IMR-90 (cell line): ENCODE data around the gene ZNF518A. TPM values are rescaled to one million over a fixed set of nuclear protein-coding genes. Genes with fewer than 3 reads are reported as not detected.

Source experiments
- ATAC-seq: fragments of 200-7000 bp; cut with Tn5 transposase; 2 replicates; pipeline ENCODE4 v1.9.1; 2020; ENCODE audit warnings: low read depth, mild to moderate bottlenecking, moderate library complexity
- BruUV-seq: library from RNA; stranded (reverse); fragments of 400-500 nt; replicated peaks from 2 replicates; lab custom pipeline; 2021; lab: Mats Ljungman, UMichigan
- CTCF ChIA-PET: fragments of 300-600 bp; formaldehyde crosslinking; extraction: SDS; loops from one replicate; lab custom pipeline; 2021; ENCODE audit warnings: antibody characterized with exemption; lab: Yijun Ruan, JAX
- POLR2A ChIA-PET: fragments of 300-600 bp; sonication (Branson Sonifier 250); formaldehyde crosslinking; loops from one replicate; lab custom pipeline; 2022; ENCODE audit warnings: antibody characterized with exemption; ENCODE audit not compliant: unreplicated experiment; lab: Charles Lee
- DNase-seq: peaks from one replicate; pipeline ENCODE4 v3.0.0; 2013
- H2AFZ ChIP-seq: replicated peaks from 2 replicates; pipeline ENCODE3; 2013; ENCODE audit warnings: low read length, mild to moderate bottlenecking; ENCODE audit not compliant: poor library complexity
- H2AK5ac ChIP-seq: 2 replicates; pipeline ENCODE4 v1.6.1; 2013; ENCODE audit warnings: low read depth, low read length, inconsistent platforms
- H2AK9ac ChIP-seq: replicated peaks from 2 replicates; pipeline ENCODE3; 2013; ENCODE audit warnings: mild to moderate bottlenecking, low read depth, low read length, moderate library complexity; ENCODE audit not compliant: poor library complexity
- H2BK120ac ChIP-seq: 2 replicates; pipeline ENCODE4 v1.6.1; 2013; ENCODE audit warnings: low read depth, low read length, inconsistent platforms
- H2BK15ac ChIP-seq: 3 replicates; pipeline ENCODE4 v1.6.1; 2013; ENCODE audit warnings: low read depth, low read length, inconsistent platforms
- H2BK20ac ChIP-seq: 2 replicates; pipeline ENCODE4 v1.6.1; 2013; ENCODE audit warnings: low read depth, mild to moderate bottlenecking, inconsistent platforms, low read length, moderate library complexity
- H2BK5ac ChIP-seq: 2 replicates; pipeline ENCODE4 v1.6.1; 2013; ENCODE audit warnings: mild to moderate bottlenecking, low read depth, low read length, inconsistent platforms; ENCODE audit not compliant: poor library complexity, severe bottlenecking
- H3K14ac ChIP-seq: replicated peaks from 2 replicates; pipeline ENCODE4 v1.6.1; 2013; ENCODE audit warnings: low read depth, low read length, inconsistent platforms
- H3K18ac ChIP-seq: 2 replicates; pipeline ENCODE4 v1.6.1; 2013; ENCODE audit warnings: low read depth, low read length, control low read depth
- H3K23ac ChIP-seq: 2 replicates; pipeline ENCODE4 v1.6.1; 2013; ENCODE audit warnings: low read depth, low read length, inconsistent platforms
- H3K27ac ChIP-seq: 2 replicates; pipeline ENCODE4 v1.5.1; 2013; ENCODE audit warnings: mild to moderate bottlenecking, control low read depth, low read length; ENCODE audit not compliant: insufficient read depth
- H3K27me3 ChIP-seq: 2 replicates; pipeline ENCODE4 v1.6.1; 2013; ENCODE audit warnings: low read length; ENCODE audit not compliant: control insufficient read depth, insufficient read depth
- H3K36me3 ChIP-seq: 2 replicates; pipeline ENCODE4 v1.6.1; 2013; ENCODE audit warnings: low read length, mixed read lengths; ENCODE audit not compliant: control insufficient read depth, insufficient read depth
- H3K4ac ChIP-seq: 2 replicates; pipeline ENCODE4 v1.6.1; 2013; ENCODE audit warnings: low read depth, low read length, inconsistent platforms
- H3K4me1 ChIP-seq: 2 replicates; pipeline ENCODE4 v1.6.1; 2013; ENCODE audit warnings: low read length, mixed read lengths; ENCODE audit not compliant: control insufficient read depth, insufficient read depth
- H3K4me2 ChIP-seq: 2 replicates; pipeline ENCODE4 v1.6.1; 2013; ENCODE audit warnings: low read depth, mild to moderate bottlenecking, control low read depth, low read length, moderate library complexity
- H3K4me3 ChIP-seq: 2 replicates; pipeline ENCODE4 v1.5.1; 2013; ENCODE audit warnings: low read depth, mild to moderate bottlenecking, control low read depth, low read length, moderate library complexity; ENCODE audit not compliant: insufficient read depth
- H3K56ac ChIP-seq: 2 replicates; pipeline ENCODE4 v1.6.1; 2013; ENCODE audit warnings: low read length, inconsistent platforms; ENCODE audit not compliant: insufficient read depth; ENCODE audit errors: extremely low read depth
- H3K79me1 ChIP-seq, 2 experiments: 2 replicates each; pipeline ENCODE4 v1.6.1; 2013; ENCODE audit warnings: low read length in 2 of 2, inconsistent platforms in 1 of 2, low read depth in 1 of 2
- H3K9ac ChIP-seq: 2 replicates; pipeline ENCODE4 v1.6.1; 2013; ENCODE audit warnings: low read depth, low read length, control low read depth
- H3K9me1 ChIP-seq: 2 replicates; pipeline ENCODE4 v1.6.1; 2013; ENCODE audit warnings: low read length, inconsistent platforms; ENCODE audit not compliant: insufficient read depth
- H3K9me3 ChIP-seq: 2 replicates; pipeline ENCODE4 v1.6.1; 2013; ENCODE audit warnings: low read length; ENCODE audit not compliant: control insufficient read depth, insufficient read depth
- H4K20me1 ChIP-seq: 2 replicates; pipeline ENCODE4 v1.6.1; 2013; ENCODE audit warnings: low read length, inconsistent platforms; ENCODE audit not compliant: insufficient read depth
- H4K5ac ChIP-seq: 2 replicates; pipeline ENCODE4 v1.6.1; 2013; ENCODE audit warnings: mild to moderate bottlenecking, low read depth, low read length, control low read depth
- H4K8ac ChIP-seq, 2 experiments: 2 replicates each; pipeline ENCODE4 v1.6.1; 2013; ENCODE audit warnings: low read depth in 2 of 2, low read length in 2 of 2, control low read depth in 1 of 2, inconsistent platforms in 1 of 2
- H4K91ac ChIP-seq: 2 replicates; pipeline ENCODE4 v1.6.1; 2013; ENCODE audit warnings: low read depth, low read length, inconsistent platforms; ENCODE audit not compliant: insufficient read depth
- CEBPB ChIP-seq: IDR thresholded peaks from 2 replicates; pipeline ENCODE4 v1.6.1; 2012; ENCODE audit warnings: low read depth, low read length, improper control_type of control experiment
- WGBS, 2 experiments: methylation state at CpG; one replicate each; pipeline versions ENCODE4 v1.1.5 to v1.1.7; 2013; ENCODE audit warnings: missing lambda C conversion rate in 2 of 2; ENCODE audit not compliant: insufficient read length in 1 of 2; ENCODE audit errors: extremely low coverage in 2 of 2; 5-methylcytosine and 5-hydroxymethylcytosine counted together
- dilution Hi-C: fragments of 300-500 bp; cut with HindIII; formaldehyde crosslinking; loops from one replicate; pipeline ENCODE4 v1.14.3; 2018; ENCODE audit warnings: low sequenced_read_pairs; ENCODE audit not compliant: unreplicated experiment
- in situ Hi-C: fragments of 300-500 bp; cut with MboI; formaldehyde crosslinking; loops from 3 replicates; pipeline ENCODE4 v1.14.3; 2019; ENCODE audit warnings: low sequenced_read_pairs, inconsistent platforms, mixed read lengths
- intact Hi-C: fragments of 100-400 bp; cut with micrococcal nuclease; formaldehyde crosslinking; loops from 2 replicates; pipeline ENCODE4 v1.10.0; 2022
- polyA plus RNA-seq, 3 experiments: library from polyadenylated mRNA; depleted of rRNA; stranded (reverse); fragments of >200 nt; gene quantifications; 2 replicates each; pipeline ENCODE4 v1.2.3, GENCODE V29; 2012; ENCODE audit warnings: low replicate concordance in 1 of 3
- total RNA-seq: library from RNA; depleted of rRNA; stranded (reverse); fragments of >200 nt; gene quantifications from 2 replicates; pipeline ENCODE4 v1.2.3, GENCODE V29; 2012

ZNF518A gene
- total and polyA plus RNA-seq, 2 of the 4 experiments (the other 2 are of a cell fraction) = 2.1 to 7.9 TPM

GRCh38 chr10:96093948-96094347, 36.1 kb upstream of the ZNF518A start:
- H4K5ac ChIP-seq = no peak overlapping the region
- H4K91ac ChIP-seq = no peak overlapping the region
- H3K9me3 ChIP-seq = peaks cover 4% of the 10 kb centered on the region
- no peak overlapping the region for H3K18ac ChIP-seq
- no peak overlapping the region for H2BK20ac ChIP-seq
- no peaks in the 10 kb centered on the region for H3K36me3 ChIP-seq
- H3K79me1 ChIP-seq = no peaks in the 10 kb centered on the region; a peak in 1 of 4 replicates
- no peak overlapping the region for H3K9ac ChIP-seq
- no peak for TF ChIP-seq CEBPB
- no peak overlapping the region for H2BK15ac ChIP-seq
- no peak for DNase-seq
- no peak overlapping the region for H4K8ac ChIP-seq
- peaks cover 3% of the 10 kb centered on the region for H3K4me1 ChIP-seq
- no peak overlapping the region for H3K4me2 ChIP-seq
- dilution Hi-C loops = no loop called here
- intact Hi-C loops = no loop called here
- no peak overlapping the region for H3K27ac ChIP-seq
- no peak overlapping the region for H2BK120ac ChIP-seq
- POLR2A ChIA-PET = no interaction called here
- H3K23ac ChIP-seq = no peak overlapping the region
- H3K56ac ChIP-seq = no peak overlapping the region
- H3K4ac ChIP-seq = no peak overlapping the region
- H2AK5ac ChIP-seq = no peak overlapping the region
- peaks cover 4% of the 10 kb centered on the region; the same call in 1 of the 2 replicates for H3K9me1 ChIP-seq
- ATAC-seq = no peak
- no peak overlapping the region for H3K4me3 ChIP-seq
- H2AFZ ChIP-seq = no peak overlapping the region
- no peaks in the 10 kb centered on the region for H4K20me1 ChIP-seq
- no peak overlapping the region for H2BK5ac ChIP-seq
- no TSS peak for BruUV-seq
- peaks cover 2% of the 10 kb centered on the region for H3K27me3 ChIP-seq
- CTCF ChIA-PET = no interaction called here
- in situ Hi-C loops = loop anchor here (5.0 kb wide), 1 partner anchor 33 kb away; no protein-coding TSS in a partner anchor
- no CpG with 5 or more reads among the region's 2 CpGs for WGBS, 2 experiments
- no peak overlapping the region for H3K14ac ChIP-seq
- H2AK9ac ChIP-seq = no peak overlapping the region
